Pericardium fibroblast (primary cell): Measurements from ENCODE around the gene BTNL2. TPM values are rescaled to one million over a fixed set of nuclear protein-coding genes. Genes with fewer than 3 reads are reported as not detected.

Experiments used
- total RNA-seq: library from RNA; depleted of rRNA; stranded (reverse); fragments of >200 nt; gene quantifications from 2 replicates; pipeline ENCODE4 v1.2.3, GENCODE V29; 2015

Gene BTNL2, protein sequence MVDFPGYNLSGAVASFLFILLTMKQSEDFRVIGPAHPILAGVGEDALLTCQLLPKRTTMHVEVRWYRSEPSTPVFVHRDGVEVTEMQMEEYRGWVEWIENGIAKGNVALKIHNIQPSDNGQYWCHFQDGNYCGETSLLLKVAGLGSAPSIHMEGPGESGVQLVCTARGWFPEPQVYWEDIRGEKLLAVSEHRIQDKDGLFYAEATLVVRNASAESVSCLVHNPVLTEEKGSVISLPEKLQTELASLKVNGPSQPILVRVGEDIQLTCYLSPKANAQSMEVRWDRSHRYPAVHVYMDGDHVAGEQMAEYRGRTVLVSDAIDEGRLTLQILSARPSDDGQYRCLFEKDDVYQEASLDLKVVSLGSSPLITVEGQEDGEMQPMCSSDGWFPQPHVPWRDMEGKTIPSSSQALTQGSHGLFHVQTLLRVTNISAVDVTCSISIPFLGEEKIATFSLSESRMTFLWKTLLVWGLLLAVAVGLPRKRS
- not detected in 2 replicates for total RNA-seq

DNA sequence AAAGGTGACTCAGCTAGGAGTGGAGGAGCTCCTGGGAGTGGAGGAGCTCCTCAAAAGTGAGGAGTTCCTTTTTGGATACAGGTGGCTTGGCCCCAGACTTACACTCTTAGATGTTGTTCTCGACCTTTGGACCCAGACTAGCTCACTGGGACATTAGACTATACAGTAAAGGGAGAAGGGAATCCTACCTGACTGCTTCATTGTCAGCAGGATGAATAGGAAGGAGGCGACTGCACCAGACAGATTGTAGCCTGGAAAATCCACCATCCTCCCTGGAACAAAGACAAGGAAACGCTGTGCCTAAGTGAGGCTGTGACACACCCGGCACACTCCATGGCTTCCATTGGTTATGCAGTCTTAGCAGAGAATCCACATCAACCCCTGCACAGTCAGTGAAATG, at the start of gene BTNL2:
TSS of gene BTNL2 (minus strand) at position 325 of the 400 bp plus-strand sequence. CDS start at position 267, 58 bp downstream.

DNA sequence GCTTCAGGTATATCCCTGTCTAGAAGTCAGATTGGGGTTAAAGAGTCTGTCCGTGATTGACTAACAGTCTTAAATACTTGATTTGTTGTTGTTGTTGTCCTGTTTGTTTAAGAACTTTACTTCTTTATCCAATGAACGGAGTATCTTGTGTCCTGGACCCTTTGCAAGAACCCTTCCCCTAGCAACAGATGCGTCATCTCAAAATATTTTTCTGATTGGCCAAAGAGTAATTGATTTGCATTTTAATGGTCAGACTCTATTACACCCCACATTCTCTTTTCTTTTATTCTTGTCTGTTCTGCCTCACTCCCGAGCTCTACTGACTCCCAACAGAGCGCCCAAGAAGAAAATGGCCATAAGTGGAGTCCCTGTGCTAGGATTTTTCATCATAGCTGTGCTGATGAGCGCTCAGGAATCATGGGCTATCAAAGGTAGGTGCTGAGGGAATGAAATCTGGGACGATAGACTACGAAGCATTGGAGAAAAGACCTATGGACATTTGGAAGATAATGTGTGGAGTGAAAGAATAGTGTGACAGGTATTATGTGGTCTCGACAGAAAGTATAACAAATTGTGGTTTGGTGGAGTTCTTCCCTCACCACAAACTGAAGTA, 32.7 kb upstream of the BTNL2 start, which contains the start of gene HLA-DRA:
TSS of gene HLA-DRA (plus strand) at position 286 of the 613 bp plus-strand sequence. CDS start at position 350, 64 bp downstream.

DNA sequence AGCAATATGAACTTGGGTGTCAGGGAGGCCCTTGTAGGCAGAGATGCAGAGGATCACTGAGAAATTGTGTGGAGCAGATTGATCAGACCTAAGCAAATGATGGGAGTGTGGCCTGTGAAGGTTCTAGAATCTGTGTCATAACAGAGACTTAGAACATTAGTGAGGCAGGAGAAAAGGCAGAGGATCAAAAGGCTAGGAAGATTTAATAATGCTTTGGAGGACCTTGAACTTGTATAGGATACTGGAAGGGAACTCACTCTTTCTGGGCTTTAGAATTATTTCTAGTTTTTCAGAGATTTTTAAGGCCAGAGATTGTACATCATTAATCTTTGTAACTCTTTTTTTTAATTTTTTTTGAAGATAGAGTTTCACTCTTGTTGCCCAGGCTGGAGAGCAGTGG, 35.2 kb downstream of the BTNL2 start, which contains the start of gene TSBP1:
TSS of gene TSBP1 (minus strand) at position 101 of the 400 bp plus-strand sequence. CDS start 197 bp downstream, outside the sequence.

Other genes with a start within 250 kb of the BTNL2 start
- gene EGFL8, start 242.6 kb downstream of the BTNL2 start, total RNA-seq, result 1.6 and 3.7 TPM in 2 replicates
- gene AGPAT1, start 231.1 kb downstream of the BTNL2 start, total RNA-seq, result 65.4 and 84.0 TPM in 2 replicates
- gene RNF5, start 228.8 kb downstream of the BTNL2 start, total RNA-seq, result 23.2 and 53.2 TPM in 2 replicates
- gene AGER, start 222.9 kb downstream of the BTNL2 start, total RNA-seq, result 0.43 and 0.82 TPM in 2 replicates
- gene PBX2, start 217.0 kb downstream of the BTNL2 start, total RNA-seq, result 33.6 and 45.0 TPM in 2 replicates
- 0.26 and 4.9 TPM in 2 replicates for gene GPSM3, start 214.5 kb downstream of the BTNL2 start, total RNA-seq
- gene NOTCH4, start 183.1 kb downstream of the BTNL2 start, total RNA-seq, result 0.70 and 1.4 TPM in 2 replicates
- not detected in 2 replicates for gene TSBP1, start 35.3 kb downstream of the BTNL2 start, total RNA-seq
- not detected in 2 replicates for gene HLA-DRA, start 32.7 kb upstream of the BTNL2 start, total RNA-seq
- not detected in 2 replicates for gene HLA-DRB5, start 123.1 kb upstream of the BTNL2 start, total RNA-seq
- not detected in 2 replicates for gene HLA-DRB1, start 182.7 kb upstream of the BTNL2 start, total RNA-seq
- not detected in 2 replicates for gene HLA-DQA1, start 230.2 kb upstream of the BTNL2 start, total RNA-seq